ENCODE data around the gene DRAM1.

- TF ChIP-seq, protein P1, sequence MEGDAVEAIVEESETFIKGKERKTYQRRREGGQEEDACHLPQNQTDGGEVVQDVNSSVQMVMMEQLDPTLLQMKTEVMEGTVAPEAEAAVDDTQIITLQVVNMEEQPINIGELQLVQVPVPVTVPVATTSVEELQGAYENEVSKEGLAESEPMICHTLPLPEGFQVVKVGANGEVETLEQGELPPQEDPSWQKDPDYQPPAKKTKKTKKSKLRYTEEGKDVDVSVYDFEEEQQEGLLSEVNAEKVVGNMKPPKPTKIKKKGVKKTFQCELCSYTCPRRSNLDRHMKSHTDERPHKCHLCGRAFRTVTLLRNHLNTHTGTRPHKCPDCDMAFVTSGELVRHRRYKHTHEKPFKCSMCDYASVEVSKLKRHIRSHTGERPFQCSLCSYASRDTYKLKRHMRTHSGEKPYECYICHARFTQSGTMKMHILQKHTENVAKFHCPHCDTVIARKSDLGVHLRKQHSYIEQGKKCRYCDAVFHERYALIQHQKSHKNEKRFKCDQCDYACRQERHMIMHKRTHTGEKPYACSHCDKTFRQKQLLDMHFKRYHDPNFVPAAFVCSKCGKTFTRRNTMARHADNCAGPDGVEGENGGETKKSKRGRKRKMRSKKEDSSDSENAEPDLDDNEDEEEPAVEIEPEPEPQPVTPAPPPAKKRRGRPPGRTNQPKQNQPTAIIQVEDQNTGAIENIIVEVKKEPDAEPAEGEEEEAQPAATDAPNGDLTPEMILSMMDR (IDR thresholded peaks at IDR 0.05), result no peak
- no peak for TF ChIP-seq POLR2A (IDR thresholded peaks at IDR 0.05)
These were observed 90.1 kb downstream of the DRAM1 start for GRCh38 chr12:101967506-101967905.
